SHP77 (cell line): ENCODE data around the gene CCL13.

Source experiments
- DNase-seq, 2 experiments: peaks; one replicate each; lab custom pipeline; 2025; lab: John Stamatoyannopoulos, UW

The CCL13 gene

DNA sequence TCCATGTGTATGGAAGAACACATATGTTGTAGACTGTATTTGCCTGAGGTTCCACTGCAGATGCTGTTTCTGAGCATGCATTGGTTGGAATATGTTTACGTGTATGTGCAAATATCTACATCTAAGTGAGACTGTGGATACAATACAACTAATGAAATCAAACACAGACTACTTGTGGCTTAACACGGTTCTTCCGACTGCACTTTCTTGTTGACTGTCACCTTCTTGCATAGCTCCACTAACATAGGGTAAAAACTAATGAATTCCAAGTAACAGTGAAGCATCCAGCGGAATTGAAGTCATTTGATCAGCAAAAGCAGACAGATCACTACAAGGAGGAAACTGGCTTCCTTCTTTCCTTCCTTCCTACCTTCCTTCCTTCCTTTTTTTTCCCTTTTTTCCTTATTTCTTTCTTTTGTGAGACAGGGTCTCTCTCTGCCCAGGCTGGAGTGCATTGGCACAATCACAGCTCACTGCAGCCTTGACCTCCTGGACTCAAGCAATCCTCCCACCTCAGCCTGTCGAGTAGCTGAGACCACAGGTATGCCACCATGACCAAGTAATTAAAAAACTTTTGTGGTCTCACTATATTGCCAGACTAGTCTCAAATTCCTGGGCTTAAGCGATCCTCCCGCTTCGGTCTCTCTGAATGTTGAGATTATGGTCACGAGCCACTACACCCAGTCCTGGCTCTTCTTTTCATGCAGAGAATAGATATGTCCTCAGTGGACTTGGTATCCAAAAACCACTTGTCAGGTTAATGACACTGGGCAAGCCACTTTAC lies 28.7 kb downstream of the CCL13 start:
- no peak for DNase-seq

DNA sequence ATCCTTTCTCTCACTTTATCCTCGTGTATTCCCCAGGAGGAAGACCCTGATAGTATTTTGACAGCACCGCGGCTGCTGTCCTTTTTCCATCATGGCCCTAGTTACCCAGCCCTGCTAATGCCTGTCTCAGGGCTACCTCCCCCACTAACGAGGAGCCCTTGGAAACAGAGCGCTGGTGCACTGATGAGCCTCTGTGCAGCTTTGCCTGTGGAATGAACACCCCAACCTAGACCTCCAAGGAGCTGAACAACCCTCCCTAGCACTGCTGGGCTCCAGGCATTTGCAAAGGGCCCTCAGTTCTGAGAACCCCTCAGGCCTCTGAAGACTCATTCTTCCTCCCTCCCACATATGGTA lies 30.0 kb downstream of the CCL13 start:
- DNase-seq, result no peak

DNA sequence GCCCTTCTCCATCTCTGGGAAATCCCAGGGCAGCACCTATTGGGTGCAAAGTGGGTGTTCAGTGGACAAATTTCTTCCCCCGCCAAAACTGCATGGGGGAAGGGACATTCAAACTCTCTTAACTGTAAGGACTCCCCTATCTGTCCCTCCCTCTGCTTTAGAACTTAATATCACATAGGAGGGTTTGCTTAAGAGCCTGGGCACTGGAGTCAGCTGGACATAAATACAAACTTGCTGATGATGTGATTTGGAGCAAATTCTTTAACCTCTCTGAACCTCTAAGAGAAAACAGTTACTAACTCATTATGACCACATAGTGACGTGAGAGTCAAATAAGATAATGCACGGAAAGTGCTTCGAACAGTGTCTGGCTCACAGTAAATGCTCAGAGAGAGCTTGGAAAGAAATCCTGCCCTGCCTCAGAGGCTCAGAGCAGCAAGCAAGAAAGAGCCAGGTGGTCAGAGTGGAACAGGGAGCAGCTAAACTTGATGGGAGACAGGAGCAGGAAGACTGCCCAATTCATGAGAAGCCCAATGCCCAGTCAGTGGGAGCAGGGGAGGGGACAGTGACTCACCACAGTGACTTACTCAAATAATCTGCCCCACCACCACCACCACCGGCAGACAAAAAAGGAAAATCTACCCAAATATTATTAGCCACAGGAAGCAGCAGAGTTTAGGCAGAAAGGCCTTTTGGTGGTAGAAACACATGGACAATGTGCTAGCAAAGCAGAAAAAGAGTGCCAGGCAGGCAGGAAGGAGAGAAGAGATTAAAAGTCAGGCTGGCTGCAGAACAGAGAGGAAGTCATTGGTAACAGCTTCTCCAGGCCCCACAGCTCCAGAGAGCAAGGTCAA lies 30.6 kb downstream of the CCL13 start:
- DNase-seq, result no peak

DNA sequence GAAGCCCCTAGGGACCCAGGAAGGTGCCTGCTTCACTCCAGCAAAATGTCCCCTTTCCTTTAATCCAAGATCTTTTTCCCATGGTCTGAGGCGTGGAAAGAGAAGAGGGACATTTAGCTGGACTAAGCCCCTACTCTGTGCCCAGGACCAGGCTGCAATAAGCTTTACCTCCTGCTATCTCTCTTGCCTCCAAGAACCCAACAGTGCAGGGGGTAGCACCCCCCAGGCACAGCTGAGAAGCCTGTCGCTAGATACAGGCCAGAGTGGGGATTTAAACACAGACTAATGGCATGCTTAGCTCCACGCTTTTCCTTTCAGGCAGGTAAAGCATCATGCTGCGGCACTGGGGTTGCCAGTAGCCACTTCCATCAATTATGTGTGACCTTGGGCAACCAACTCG lies 31.3 kb downstream of the CCL13 start:
- no peak for DNase-seq

GRCh38 chr17:34389126-34389750 lies 33.0 kb downstream of the CCL13 start:
- DNase-seq, result no peak

GRCh38 chr17:34390649-34391048 lies 34.4 kb downstream of the CCL13 start:
- DNase-seq, result no peak

GRCh38 chr17:34391241-34391640 lies 35.0 kb downstream of the CCL13 start:
- DNase-seq, result no peak

DNA sequence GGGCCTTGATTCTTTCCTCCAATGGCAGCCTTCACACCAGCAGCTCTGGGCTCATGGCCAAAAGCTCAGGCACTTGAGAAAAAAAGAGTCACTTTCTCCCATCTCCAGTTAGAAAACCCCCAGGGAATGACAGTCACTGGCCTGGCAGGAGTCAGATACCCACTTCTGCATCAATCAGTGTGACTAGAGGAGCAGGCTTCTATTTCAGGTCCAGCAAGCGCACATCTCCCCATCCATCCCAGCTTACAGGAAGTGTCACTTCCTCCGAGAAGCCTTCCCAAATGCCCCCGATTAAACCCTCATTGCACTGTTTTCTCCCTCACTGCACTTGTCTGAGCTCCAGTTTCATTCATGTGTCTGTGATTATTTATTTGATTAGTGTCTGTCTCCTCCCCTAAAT lies 37.1 kb downstream of the CCL13 start:
- no peak for DNase-seq

DNA sequence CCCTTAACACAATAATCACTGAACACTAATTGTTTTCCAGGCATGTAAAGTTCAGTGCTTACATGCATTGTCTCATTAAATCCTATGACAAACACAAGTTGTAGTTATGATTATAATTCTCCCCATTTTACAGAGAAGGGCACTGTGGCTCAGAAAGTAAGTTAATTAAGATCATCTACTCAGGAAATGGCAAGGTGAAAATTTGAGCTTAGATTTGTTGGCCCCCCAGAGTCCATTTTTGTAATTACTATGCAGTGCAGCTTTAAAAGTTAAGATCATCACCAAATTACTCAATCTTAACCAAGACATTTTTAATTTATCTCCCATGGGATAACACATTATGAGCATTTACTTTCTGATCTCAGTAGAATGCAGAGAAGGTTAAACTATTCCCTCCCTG lies 41.0 kb downstream of the CCL13 start:
- DNase-seq, result no peak

- no peak for DNase-seq
Measured at GRCh38 chr17:34398990-34399389, 42.7 kb downstream of the CCL13 start.

- DNase-seq, result no peak
Measured at GRCh38 chr17:34399725-34400124, 43.4 kb downstream of the CCL13 start.

DNA sequence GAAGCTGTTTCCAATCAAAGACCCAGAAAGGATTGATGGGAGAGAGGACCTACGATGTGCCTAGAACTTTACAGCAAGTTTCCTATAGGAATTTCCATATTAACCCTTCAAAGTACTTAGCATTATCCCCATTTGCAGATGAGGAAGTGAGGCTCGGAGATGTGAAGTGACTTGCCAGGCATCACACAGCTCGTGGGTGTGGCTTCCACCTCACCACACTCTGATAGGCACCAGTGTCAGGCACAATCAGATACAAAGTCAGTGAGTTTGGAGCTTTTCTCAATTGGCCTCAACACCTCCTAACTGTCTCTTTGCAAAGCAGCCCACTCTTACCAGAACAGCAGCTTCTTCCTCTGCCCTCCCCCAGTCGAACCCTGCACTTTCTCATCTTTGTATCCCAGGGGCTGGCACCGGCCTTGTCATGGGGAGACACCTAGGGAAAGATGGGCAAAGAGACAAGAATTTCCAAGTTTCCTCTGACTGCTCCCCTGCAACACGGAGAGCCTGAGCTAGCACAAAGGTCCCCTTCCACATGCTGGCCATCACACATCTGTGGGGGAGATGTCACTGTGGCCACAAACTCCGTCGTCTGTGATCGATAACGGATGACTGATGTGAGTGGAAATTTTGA lies 44.1 kb downstream of the CCL13 start:
- DNase-seq, result no peak

GRCh38 chr17:34401165-34401564 lies 44.9 kb downstream of the CCL13 start:
- no peak for DNase-seq

DNA sequence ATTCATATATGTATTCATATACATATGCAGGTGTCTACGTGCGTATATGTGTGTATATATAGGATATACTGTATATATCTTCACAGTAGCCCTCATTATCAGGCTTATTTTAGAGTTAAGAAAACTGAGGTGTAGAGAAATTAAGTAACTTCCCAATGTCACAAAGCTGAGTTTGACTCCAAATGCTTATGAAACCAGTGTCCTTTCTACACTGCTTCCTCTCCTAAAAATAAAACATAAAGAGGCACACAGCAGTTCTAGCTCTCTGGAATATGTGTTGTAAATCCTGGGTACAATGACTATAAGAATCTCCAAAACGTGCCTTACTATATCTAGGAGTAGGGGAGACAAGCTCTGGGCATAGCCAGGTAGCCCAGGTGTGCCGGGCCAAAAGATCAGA lies 46.7 kb downstream of the CCL13 start:
- DNase-seq, result no peak

DNA sequence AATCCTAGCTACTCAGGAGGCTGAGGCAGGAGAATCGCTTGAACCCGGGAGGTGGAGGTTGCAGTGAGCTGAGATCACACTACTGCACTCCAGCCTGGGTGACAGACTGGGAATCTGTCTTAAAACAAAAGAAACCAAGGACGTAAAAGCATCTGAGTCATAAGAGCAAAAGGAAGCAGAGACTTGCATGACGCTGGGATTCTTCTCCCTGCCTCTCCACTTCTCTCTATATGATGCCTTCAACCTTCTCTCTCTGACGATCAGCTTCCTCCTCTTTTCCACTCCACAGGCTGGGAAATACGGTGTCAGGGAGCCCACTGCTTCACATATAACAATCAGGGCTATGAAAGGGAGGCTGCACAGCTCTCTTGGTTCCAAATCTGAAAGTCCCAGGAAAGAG lies 49.9 kb downstream of the CCL13 start:
- no peak for DNase-seq
